ENCODE results near the gene LCN1. TPM values are rescaled to one million over a fixed set of nuclear protein-coding genes. Genes with fewer than 3 reads are reported as not detected.
"Not testable (repeated sequence)": the region's sequence is repeated elsewhere in the genome, so short reads cannot be mapped to it uniquely, and the experiment has no call there.

The LCN1 gene
- total RNA-seq, 1 donor from 2014 or later, result not detected

GRCh38 chr9:135522137-135522877, 1.1 kb downstream of the LCN1 start:
- peak; percentile 39 for DNase-seq (ENCODE audit: low spot score)
- ATAC-seq, result no peak

GRCh38 chr9:135522931-135523330, 1.7 kb downstream of the LCN1 start:
- no peak for ATAC-seq
- DNase-seq (ENCODE audit: low spot score), result peak; percentile 39

GRCh38 chr9:135523521-135524129, 2.4 kb downstream of the LCN1 start:
- ATAC-seq (no peak), DNase-seq (ENCODE audit: low spot score) (peak; percentile 37)

- ATAC-seq (no peak), DNase-seq (ENCODE audit: low spot score) (peak; percentile 41)
These were observed 3.1 kb downstream of the LCN1 start for GRCh38 chr9:135524130-135524861.

- no peak for ATAC-seq
- peak; percentile 32 for DNase-seq (ENCODE audit: low spot score)
These were observed 4.2 kb downstream of the LCN1 start for GRCh38 chr9:135525241-135526088.

- peak; percentile 37 for DNase-seq (ENCODE audit: low spot score)
- no peak for ATAC-seq
These were observed 5.0 kb downstream of the LCN1 start for GRCh38 chr9:135526089-135526729.

GRCh38 chr9:135526730-135527571, 5.7 kb downstream of the LCN1 start:
- ATAC-seq (peak; percentile 20), DNase-seq (ENCODE audit: low spot score) (peak; percentile 39)

GRCh38 chr9:135528842-135529435, 7.7 kb downstream of the LCN1 start:
- peak; percentile 19 for DNase-seq (ENCODE audit: low spot score)
- ATAC-seq, result not testable (repeated sequence)

- ATAC-seq (no peak), DNase-seq (ENCODE audit: low spot score) (peak; percentile 22)
These were observed 8.9 kb downstream of the LCN1 start for GRCh38 chr9:135530146-135530545.

GRCh38 chr9:135531096-135531495, 9.9 kb downstream of the LCN1 start:
- DNase-seq (ENCODE audit: low spot score) (peak; percentile 34), ATAC-seq (no peak)

GRCh38 chr9:135533113-135533512, 11.9 kb downstream of the LCN1 start:
- ATAC-seq (no peak), DNase-seq (ENCODE audit: low spot score) (peak; percentile 4)

- DNase-seq (ENCODE audit: low spot score) (peak; percentile 35), ATAC-seq (no peak)
These were observed 12.4 kb downstream of the LCN1 start for GRCh38 chr9:135533674-135534073.

- not testable (repeated sequence) for ATAC-seq
- DNase-seq (ENCODE audit: low spot score), result peak; percentile 18
These were observed 13.0 kb downstream of the LCN1 start for GRCh38 chr9:135534192-135534711.

- ATAC-seq, result not testable (repeated sequence)
- DNase-seq (ENCODE audit: low spot score), result peak; percentile 7
These were observed 13.6 kb downstream of the LCN1 start for GRCh38 chr9:135534826-135535225.

GRCh38 chr9:135535631-135536030, 14.4 kb downstream of the LCN1 start:
- not testable (repeated sequence) for ATAC-seq
- DNase-seq (ENCODE audit: low spot score), result peak; percentile 23

- DNase-seq (ENCODE audit: low spot score) (no peak), ATAC-seq (no peak)
These were observed 15.0 kb downstream of the LCN1 start for GRCh38 chr9:135536216-135536615.

- not testable (repeated sequence) for DNase-seq (ENCODE audit: low spot score); ATAC-seq
These were observed 22.1 kb downstream of the LCN1 start for GRCh38 chr9:135543262-135543894.

GRCh38 chr9:135544981-135545635, 23.9 kb downstream of the LCN1 start:
- ATAC-seq, result no peak
- DNase-seq (ENCODE audit: low spot score), result peak; percentile 30

All from left lobe of liver (tissue), 2 donors.